ENCODE measurements around the gene SHMT2.

DNA sequence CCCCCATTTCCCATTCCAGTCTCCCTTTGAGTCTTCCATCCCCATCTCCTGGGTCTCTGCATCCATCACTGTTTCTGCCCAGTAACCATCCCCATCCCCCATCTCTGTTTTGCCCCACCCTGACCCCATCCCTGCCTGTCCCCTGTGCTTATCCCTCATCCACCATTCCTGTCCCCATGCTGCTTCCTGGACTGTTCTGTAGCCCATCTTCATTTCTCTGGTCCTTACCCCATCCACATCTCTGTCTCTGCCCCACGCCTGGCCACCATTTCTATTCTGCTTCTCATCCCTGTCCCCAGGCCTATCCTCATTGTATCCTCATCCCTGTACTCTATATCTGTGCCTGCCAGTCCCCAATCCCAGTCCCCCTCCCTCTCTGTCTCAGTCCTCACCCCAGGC, 8.7 kb upstream of the SHMT2 start:
- TF ChIP-seq, protein P1, sequence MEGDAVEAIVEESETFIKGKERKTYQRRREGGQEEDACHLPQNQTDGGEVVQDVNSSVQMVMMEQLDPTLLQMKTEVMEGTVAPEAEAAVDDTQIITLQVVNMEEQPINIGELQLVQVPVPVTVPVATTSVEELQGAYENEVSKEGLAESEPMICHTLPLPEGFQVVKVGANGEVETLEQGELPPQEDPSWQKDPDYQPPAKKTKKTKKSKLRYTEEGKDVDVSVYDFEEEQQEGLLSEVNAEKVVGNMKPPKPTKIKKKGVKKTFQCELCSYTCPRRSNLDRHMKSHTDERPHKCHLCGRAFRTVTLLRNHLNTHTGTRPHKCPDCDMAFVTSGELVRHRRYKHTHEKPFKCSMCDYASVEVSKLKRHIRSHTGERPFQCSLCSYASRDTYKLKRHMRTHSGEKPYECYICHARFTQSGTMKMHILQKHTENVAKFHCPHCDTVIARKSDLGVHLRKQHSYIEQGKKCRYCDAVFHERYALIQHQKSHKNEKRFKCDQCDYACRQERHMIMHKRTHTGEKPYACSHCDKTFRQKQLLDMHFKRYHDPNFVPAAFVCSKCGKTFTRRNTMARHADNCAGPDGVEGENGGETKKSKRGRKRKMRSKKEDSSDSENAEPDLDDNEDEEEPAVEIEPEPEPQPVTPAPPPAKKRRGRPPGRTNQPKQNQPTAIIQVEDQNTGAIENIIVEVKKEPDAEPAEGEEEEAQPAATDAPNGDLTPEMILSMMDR (IDR thresholded peaks at IDR 0.05), result no peak
- TF ChIP-seq POLR2A (IDR thresholded peaks at IDR 0.05) (no peak), POLR2AphosphoS5 (IDR thresholded peaks at IDR 0.05) (no peak)

Measured in upper lobe of left lung (tissue), 4 donors.